Ascending aorta (tissue), 2 donors: ENCODE measurements around the gene LHX5. TPM values are rescaled to one million over a fixed set of nuclear protein-coding genes. Genes with fewer than 3 reads are reported as not detected.

Source experiments
- DNase-seq, 2 donors: peaks; one replicate each; pipeline ENCODE4 v3.0.0-alpha.2; 2019; ENCODE audit warnings: low spot score in 2 of 2
- H3K27ac ChIP-seq, 2 donors: fragments of 200-600 bp; sonication (generic); one replicate each; pipeline ENCODE4 v1.5.1; 2016 to 2017; ENCODE audit warnings: mild to moderate bottlenecking in 1 of 2
- H3K27me3 ChIP-seq: fragments of 200-600 bp; sonication (generic); one replicate; pipeline ENCODE4 v1.5.1; 2017
- H3K36me3 ChIP-seq, 2 donors: fragments of 200-600 bp; sonication (generic); one replicate each; pipeline ENCODE4 v1.5.1; 2016
- H3K4me1 ChIP-seq, 2 donors: fragments of 200-600 bp; sonication (generic); one replicate each; pipeline ENCODE4 v1.5.1; 2016 to 2017; ENCODE audit warnings: mild to moderate bottlenecking in 1 of 2
- H3K4me3 ChIP-seq, 2 donors: fragments of 200-600 bp; sonication (generic); one replicate each; pipeline ENCODE4 v1.5.1; 2016 to 2017; ENCODE audit warnings: mild to moderate bottlenecking in 1 of 2
- H3K9me3 ChIP-seq, 2 donors: fragments of 200-600 bp; sonication (generic); one replicate each; pipeline ENCODE4 v1.5.1; 2016
- CTCF ChIP-seq, 3 experiments: fragments of 200-600 bp in 2 of 3; fragments of 450-650 bp in 1 of 3; sonication (generic) in 2 of 3; IDR thresholded peaks; one replicate each; pipeline ENCODE4 v1.5.1; 2016 to 2019; ENCODE audit warnings: antibody characterized with exemption in 3 of 3, mild to moderate bottlenecking in 1 of 3, moderate library complexity in 1 of 3
- intact Hi-C: fragments of 100-400 bp; cut with DNase I; formaldehyde crosslinking; loops from one replicate; pipeline ENCODE4 v1.15.1; 2023
- total RNA-seq: library from RNA; depleted of rRNA; stranded (reverse); fragments of >200 nt; gene quantifications from one replicate; pipeline ENCODE4 v1.1.0, GENCODE V29; 2016

Gene LHX5
- total RNA-seq, 1 donor from 2014 or later, result not detected

GRCh38 chr12:113506867-113507266, 35.2 kb upstream of the LHX5 start:
- Histone ChIP-seq H3K9me3 (no peaks in the 10 kb centered on the region), H3K36me3 (no peaks in the 10 kb centered on the region), H3K4me1 (no peaks in the 10 kb centered on the region), H3K4me3 (no peak overlapping the region), H3K27ac (no peak overlapping the region), H3K27me3 (no peaks in the 10 kb centered on the region)
- no peak for DNase-seq
- TF ChIP-seq CTCF (IDR thresholded peaks at IDR 0.05), result no peak
- intact Hi-C loops, result no loop called here

- no peaks in the 10 kb centered on the region for H3K9me3 ChIP-seq
- H3K27ac ChIP-seq, result no peak overlapping the region
- no peaks in the 10 kb centered on the region for H3K4me1 ChIP-seq
- no peak for DNase-seq
- no peaks in the 10 kb centered on the region for H3K27me3 ChIP-seq
- no peaks in the 10 kb centered on the region for H3K36me3 ChIP-seq
- H3K4me3 ChIP-seq, result no peak overlapping the region
- intact Hi-C loops, result no loop called here
- TF ChIP-seq CTCF (IDR thresholded peaks at IDR 0.05), result no peak
Observed at GRCh38 chr12:113505941-113506340, 34.3 kb upstream of the LHX5 start.

- intact Hi-C loops, result no loop called here
- Histone ChIP-seq H3K36me3 (no peaks in the 10 kb centered on the region), H3K27me3 (no peaks in the 10 kb centered on the region)
Observed at GRCh38 chr12:113504917-113505316, 33.2 kb upstream of the LHX5 start.

GRCh38 chr12:113500782-113501311, 29.2 kb upstream of the LHX5 start:
- TF ChIP-seq CTCF (IDR thresholded peaks at IDR 0.05), result no peak
- Histone ChIP-seq H3K36me3 (no peaks in the 10 kb centered on the region), H3K4me3 (no peak overlapping the region), H3K9me3 (no peaks in the 10 kb centered on the region), H3K27ac (no peak overlapping the region), H3K27me3 (no peaks in the 10 kb centered on the region), H3K4me1 (no peaks in the 10 kb centered on the region)
- DNase-seq, result no peak
- intact Hi-C loops, result no loop called here

More at GRCh38 chr12:113504917-113505316, 33.2 kb upstream of the LHX5 start:
- H3K4me1 ChIP-seq, result no peaks in the 10 kb centered on the region
- no peak overlapping the region for H3K4me3 ChIP-seq
- H3K9me3 ChIP-seq, result no peaks in the 10 kb centered on the region
- TF ChIP-seq CTCF (IDR thresholded peaks at IDR 0.05), result no peak
- no peak for DNase-seq
- H3K27ac ChIP-seq, result no peak overlapping the region

- no peak for TF ChIP-seq CTCF (IDR thresholded peaks at IDR 0.05)
- no peaks in the 10 kb centered on the region for H3K4me1 ChIP-seq
- no peak overlapping the region for H3K4me3 ChIP-seq
- H3K27ac ChIP-seq, result no peak overlapping the region
- H3K36me3 ChIP-seq, result no peaks in the 10 kb centered on the region
- H3K27me3 ChIP-seq, result no peaks in the 10 kb centered on the region
- H3K9me3 ChIP-seq, result no peaks in the 10 kb centered on the region
- no peak for DNase-seq
- intact Hi-C loops, result no loop called here
Observed at GRCh38 chr12:113500306-113500675, 28.6 kb upstream of the LHX5 start.

GRCh38 chr12:113498490-113498889, 26.8 kb upstream of the LHX5 start:
- intact Hi-C loops, result no loop called here
- Histone ChIP-seq H3K27ac (no peak overlapping the region), H3K27me3 (no peaks in the 10 kb centered on the region), H3K36me3 (no peaks in the 10 kb centered on the region), H3K4me1 (no peaks in the 10 kb centered on the region), H3K9me3 (no peaks in the 10 kb centered on the region), H3K4me3 (no peak overlapping the region)
- TF ChIP-seq CTCF (IDR thresholded peaks at IDR 0.05), result no peak
- no peak for DNase-seq
